HEK293 (cell line): ENCODE results near the gene KIAA0825.

Experiments used
- CTCF ChIA-PET: fragments of 350-600 bp; formaldehyde crosslinking; extraction: SDS; loops from one replicate; lab custom pipeline; 2021; ENCODE audit warnings: antibody characterized with exemption; lab: Yijun Ruan, JAX
- POLR2A ChIA-PET: fragments of 300-600 bp; formaldehyde crosslinking; extraction: SDS; loops from one replicate; lab custom pipeline; 2020; ENCODE audit warnings: antibody characterized with exemption, inconsistent platforms; lab: Yijun Ruan, JAX
- H3K27ac ChIP-seq: fragments of 200-500 bp; sonication (Bioruptor generic); 2 replicates; pipeline ENCODE4 v1.5.1; 2014; ENCODE audit warnings: low read depth, low read length, control low read depth, inconsistent platforms; ENCODE audit errors: extremely low read depth
- H3K36me3 ChIP-seq, 2 experiments: fragments of 200-500 bp in 1 of 2; sonication (Bioruptor generic) in 1 of 2; 1 replicate in 1 of 2; 2 replicates in 1 of 2; pipeline ENCODE4 v1.5.1; 2014 to 2017; ENCODE audit warnings: inconsistent platforms in 2 of 2, low read length in 2 of 2; ENCODE audit not compliant: control insufficient read depth in 2 of 2, insufficient read depth in 1 of 2
- H3K4me1 ChIP-seq: fragments of 200-500 bp; sonication (Bioruptor generic); 2 replicates; pipeline ENCODE4 v1.5.1; 2014; ENCODE audit warnings: mild to moderate bottlenecking, low read length, inconsistent platforms; ENCODE audit not compliant: control insufficient read depth, insufficient read depth
- H3K4me3 ChIP-seq: 2 replicates; pipeline ENCODE4 v1.5.1; 2011; ENCODE audit warnings: low read depth, mild to moderate bottlenecking, control low read depth, low read length, moderate library complexity
- H3K9me3 ChIP-seq: fragments of 200-500 bp; sonication (Bioruptor generic); 2 replicates; pipeline ENCODE4 v1.5.1; 2014; ENCODE audit warnings: low read depth, low read length, inconsistent platforms; ENCODE audit not compliant: control insufficient read depth, insufficient read depth
- BCL11A ChIP-seq: fragments of 450-650 bp; formaldehyde crosslinking; IDR thresholded peaks from 2 replicates; pipeline ENCODE4 v1.5.1; 2016; ENCODE audit warnings: low read depth, missing biosample characterization, missing genetic modification characterization
- HOXD13 ChIP-seq: sonication (generic); formaldehyde crosslinking; IDR thresholded peaks from 2 replicates; pipeline ENCODE4 v1.8.0; 2022; ENCODE audit warnings: missing genetic modification reagents, borderline replicate concordance
- REPIN1 ChIP-seq: fragments of 450-650 bp; formaldehyde crosslinking; IDR thresholded peaks from 2 replicates; pipeline ENCODE4 v1.5.1; 2017; ENCODE audit warnings: missing biosample characterization, missing genetic modification characterization, low read depth
- ZEB2 ChIP-seq: fragments of 450-650 bp; formaldehyde crosslinking; IDR thresholded peaks from 2 replicates; pipeline ENCODE4 v1.5.1; 2016; ENCODE audit warnings: missing biosample characterization, missing genetic modification characterization
- ZFP3 ChIP-seq: fragments of 450-650 bp; formaldehyde crosslinking; IDR thresholded peaks from 2 replicates; pipeline ENCODE4 v1.5.1; 2016; ENCODE audit warnings: low read depth, missing biosample characterization, missing genetic modification characterization
- ZFP69B ChIP-seq: fragments of 450-650 bp; formaldehyde crosslinking; IDR thresholded peaks from 2 replicates; pipeline ENCODE4 v1.5.1; 2016; ENCODE audit warnings: missing biosample characterization, missing genetic modification characterization
- ZNF10 ChIP-seq: fragments of 450-650 bp; formaldehyde crosslinking; IDR thresholded peaks from 2 replicates; pipeline ENCODE4 v1.5.1; 2017; ENCODE audit warnings: missing biosample characterization, missing genetic modification characterization
- ZNF121 ChIP-seq: fragments of 450-650 bp; formaldehyde crosslinking; IDR thresholded peaks from 2 replicates; pipeline ENCODE4 v1.5.1; 2016; ENCODE audit warnings: missing biosample characterization, missing genetic modification characterization
- ZNF202 ChIP-seq: fragments of 450-650 bp; formaldehyde crosslinking; IDR thresholded peaks from 2 replicates; pipeline ENCODE4 v1.5.1; 2016; ENCODE audit warnings: missing biosample characterization, missing genetic modification characterization, borderline replicate concordance
- ZNF214 ChIP-seq: fragments of 450-650 bp; formaldehyde crosslinking; IDR thresholded peaks from 2 replicates; pipeline ENCODE4 v1.5.1; 2017; ENCODE audit warnings: missing biosample characterization, mild to moderate bottlenecking, missing genetic modification characterization, borderline replicate concordance
- ZNF23 ChIP-seq: fragments of 450-650 bp; formaldehyde crosslinking; IDR thresholded peaks from 2 replicates; pipeline ENCODE4 v1.5.1; 2016; ENCODE audit warnings: missing biosample characterization, missing genetic modification characterization, borderline replicate concordance
- ZNF394 ChIP-seq: fragments of 450-650 bp; formaldehyde crosslinking; IDR thresholded peaks from 2 replicates; pipeline ENCODE4 v1.5.1; 2016; ENCODE audit warnings: missing biosample characterization, missing genetic modification characterization, mild to moderate bottlenecking, moderate library complexity, borderline replicate concordance
- ZNF404 ChIP-seq: fragments of 450-650 bp; formaldehyde crosslinking; IDR thresholded peaks from 2 replicates; pipeline ENCODE4 v1.5.1; 2017; ENCODE audit warnings: missing biosample characterization, missing genetic modification characterization
- ZNF426 ChIP-seq: fragments of 450-650 bp; formaldehyde crosslinking; IDR thresholded peaks from 2 replicates; pipeline ENCODE4 v1.5.1; 2017; ENCODE audit warnings: missing biosample characterization, missing genetic modification characterization, mild to moderate bottlenecking, inconsistent platforms, moderate library complexity
- ZNF473 ChIP-seq: fragments of 450-650 bp; formaldehyde crosslinking; IDR thresholded peaks from 2 replicates; pipeline ENCODE4 v1.5.1; 2017; ENCODE audit warnings: missing biosample characterization, missing genetic modification characterization
- ZNF529 ChIP-seq: fragments of 450-650 bp; formaldehyde crosslinking; IDR thresholded peaks from 2 replicates; pipeline ENCODE4 v1.5.1; 2017; ENCODE audit warnings: missing genetic modification characterization, missing biosample characterization; ENCODE audit not compliant: insufficient replicate concordance
- ZNF544 ChIP-seq: fragments of 450-650 bp; formaldehyde crosslinking; IDR thresholded peaks from 2 replicates; pipeline ENCODE4 v1.5.0; 2017; ENCODE audit warnings: missing biosample characterization, missing genetic modification characterization
- ZNF629 ChIP-seq: fragments of 450-650 bp; formaldehyde crosslinking; IDR thresholded peaks from 2 replicates; pipeline ENCODE4 v1.5.1; 2017; ENCODE audit warnings: missing biosample characterization, missing genetic modification characterization
- ZNF747 ChIP-seq: fragments of 450-650 bp; formaldehyde crosslinking; IDR thresholded peaks from 2 replicates; pipeline ENCODE4 v1.5.1; 2016; ENCODE audit warnings: missing biosample characterization, missing genetic modification characterization
- ZNF76 ChIP-seq: fragments of 450-650 bp; formaldehyde crosslinking; IDR thresholded peaks from 2 replicates; pipeline ENCODE4; 2016; ENCODE audit warnings: low read depth, missing biosample characterization, missing genetic modification characterization, borderline replicate concordance
- ZNF843 ChIP-seq: fragments of 450-650 bp; formaldehyde crosslinking; IDR thresholded peaks from 2 replicates; pipeline ENCODE4 v1.5.1; 2016; ENCODE audit warnings: missing biosample characterization, missing genetic modification characterization
- ZSCAN16 ChIP-seq: fragments of 450-650 bp; formaldehyde crosslinking; IDR thresholded peaks from 2 replicates; pipeline ENCODE4 v1.5.1; 2016; ENCODE audit warnings: missing biosample characterization, missing genetic modification characterization
- ZXDB ChIP-seq: fragments of 450-650 bp; formaldehyde crosslinking; IDR thresholded peaks from 2 replicates; pipeline ENCODE4 v1.5.1; 2016; ENCODE audit warnings: missing biosample characterization, missing genetic modification characterization
- TF ChIP-seq, protein P1 (sequence below): fragments of 450-650 bp; formaldehyde crosslinking; IDR thresholded peaks from 2 replicates; pipeline ENCODE4 v1.5.1; 2017; ENCODE audit warnings: missing biosample characterization, missing genetic modification characterization
- TF ChIP-seq, protein P2 (sequence below): fragments of 450-650 bp; formaldehyde crosslinking; conservative IDR thresholded peaks from 2 replicates; pipeline ENCODE4 v1.5.1; 2016; ENCODE audit warnings: low read depth, missing biosample characterization, missing genetic modification characterization
- TF ChIP-seq, protein P3 (sequence below): fragments of 450-650 bp; formaldehyde crosslinking; IDR thresholded peaks from 2 replicates; pipeline ENCODE4 v1.5.1; 2016; ENCODE audit warnings: missing biosample characterization, missing genetic modification characterization
- TF ChIP-seq, protein P4 (sequence below): fragments of 450-650 bp; IDR thresholded peaks from 2 replicates; pipeline ENCODE4 v1.5.1; 2018; ENCODE audit warnings: missing biosample characterization, mild to moderate bottlenecking, missing genetic modification characterization
- TF ChIP-seq, protein P5 (sequence below): fragments of 450-650 bp; formaldehyde crosslinking; IDR thresholded peaks from 2 replicates; pipeline ENCODE4 v1.5.1; 2016; ENCODE audit warnings: missing biosample characterization, missing genetic modification characterization

Gene KIAA0825

DNA sequence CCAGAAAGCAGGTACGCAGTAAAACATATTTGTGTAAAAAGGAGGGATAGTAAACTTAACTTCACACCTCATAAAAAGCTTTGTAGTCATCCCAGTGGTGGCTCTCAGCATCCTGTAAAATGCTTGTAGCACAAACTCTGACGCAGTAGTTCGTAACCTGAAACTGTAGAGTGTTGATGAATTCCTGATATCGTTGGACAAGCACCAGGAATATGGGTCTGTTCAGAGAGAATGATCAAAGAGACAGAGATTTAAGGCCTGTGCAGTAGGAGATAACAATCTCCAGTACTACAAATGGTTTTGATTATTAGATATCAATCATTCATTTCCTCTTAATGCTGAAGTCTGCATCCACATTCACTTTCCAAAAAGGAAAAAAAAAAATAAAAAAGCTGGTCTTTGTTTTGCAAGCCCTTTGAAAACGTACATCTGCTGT is 148.5 kb downstream of the KIAA0825 start:
- ChIA-PET CTCF (interaction anchor here (0.8 kb wide), 1 partner anchor 26 kb away, joined by 3 read pairs; no protein-coding TSS in a partner anchor), POLR2A (no interaction called here)
- Histone ChIP-seq H3K4me1 (peaks cover 14% of the 10 kb centered on the region), H3K27ac (no peak overlapping the region), H3K36me3 (no peaks in the 10 kb centered on the region), H3K4me3 (no peak overlapping the region), H3K9me3 (no peaks in the 10 kb centered on the region)
- TF ChIP-seq, protein P1, sequence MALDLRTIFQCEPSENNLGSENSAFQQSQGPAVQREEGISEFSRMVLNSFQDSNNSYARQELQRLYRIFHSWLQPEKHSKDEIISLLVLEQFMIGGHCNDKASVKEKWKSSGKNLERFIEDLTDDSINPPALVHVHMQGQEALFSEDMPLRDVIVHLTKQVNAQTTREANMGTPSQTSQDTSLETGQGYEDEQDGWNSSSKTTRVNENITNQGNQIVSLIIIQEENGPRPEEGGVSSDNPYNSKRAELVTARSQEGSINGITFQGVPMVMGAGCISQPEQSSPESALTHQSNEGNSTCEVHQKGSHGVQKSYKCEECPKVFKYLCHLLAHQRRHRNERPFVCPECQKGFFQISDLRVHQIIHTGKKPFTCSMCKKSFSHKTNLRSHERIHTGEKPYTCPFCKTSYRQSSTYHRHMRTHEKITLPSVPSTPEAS (tag by site-specific recombination) = peak; percentile 64
- no peak for TF ChIP-seq ZNF426 (tag by site-specific recombination)
- no peak for TF ChIP-seq ZFP3 (tag by site-specific recombination)
- TF ChIP-seq ZNF121 (tag by site-specific recombination) = peak; percentile 84
- TF ChIP-seq ZNF394 (tag by site-specific recombination) = peak; percentile 81
- TF ChIP-seq, protein P2, sequence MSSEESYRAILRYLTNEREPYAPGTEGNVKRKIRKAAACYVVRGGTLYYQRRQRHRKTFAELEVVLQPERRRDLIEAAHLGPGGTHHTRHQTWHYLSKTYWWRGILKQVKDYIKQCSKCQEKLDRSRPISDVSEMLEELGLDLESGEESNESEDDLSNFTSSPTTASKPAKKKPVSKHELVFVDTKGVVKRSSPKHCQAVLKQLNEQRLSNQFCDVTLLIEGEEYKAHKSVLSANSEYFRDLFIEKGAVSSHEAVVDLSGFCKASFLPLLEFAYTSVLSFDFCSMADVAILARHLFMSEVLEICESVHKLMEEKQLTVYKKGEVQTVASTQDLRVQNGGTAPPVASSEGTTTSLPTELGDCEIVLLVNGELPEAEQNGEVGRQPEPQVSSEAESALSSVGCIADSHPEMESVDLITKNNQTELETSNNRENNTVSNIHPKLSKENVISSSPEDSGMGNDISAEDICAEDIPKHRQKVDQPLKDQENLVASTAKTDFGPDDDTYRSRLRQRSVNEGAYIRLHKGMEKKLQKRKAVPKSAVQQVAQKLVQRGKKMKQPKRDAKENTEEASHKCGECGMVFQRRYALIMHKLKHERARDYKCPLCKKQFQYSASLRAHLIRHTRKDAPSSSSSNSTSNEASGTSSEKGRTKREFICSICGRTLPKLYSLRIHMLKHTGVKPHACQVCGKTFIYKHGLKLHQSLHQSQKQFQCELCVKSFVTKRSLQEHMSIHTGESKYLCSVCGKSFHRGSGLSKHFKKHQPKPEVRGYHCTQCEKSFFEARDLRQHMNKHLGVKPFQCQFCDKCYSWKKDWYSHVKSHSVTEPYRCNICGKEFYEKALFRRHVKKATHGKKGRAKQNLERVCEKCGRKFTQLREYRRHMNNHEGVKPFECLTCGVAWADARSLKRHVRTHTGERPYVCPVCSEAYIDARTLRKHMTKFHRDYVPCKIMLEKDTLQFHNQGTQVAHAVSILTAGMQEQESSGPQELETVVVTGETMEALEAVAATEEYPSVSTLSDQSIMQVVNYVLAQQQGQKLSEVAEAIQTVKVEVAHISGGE (tag by site-specific recombination) = no peak
- TF ChIP-seq, protein P3, sequence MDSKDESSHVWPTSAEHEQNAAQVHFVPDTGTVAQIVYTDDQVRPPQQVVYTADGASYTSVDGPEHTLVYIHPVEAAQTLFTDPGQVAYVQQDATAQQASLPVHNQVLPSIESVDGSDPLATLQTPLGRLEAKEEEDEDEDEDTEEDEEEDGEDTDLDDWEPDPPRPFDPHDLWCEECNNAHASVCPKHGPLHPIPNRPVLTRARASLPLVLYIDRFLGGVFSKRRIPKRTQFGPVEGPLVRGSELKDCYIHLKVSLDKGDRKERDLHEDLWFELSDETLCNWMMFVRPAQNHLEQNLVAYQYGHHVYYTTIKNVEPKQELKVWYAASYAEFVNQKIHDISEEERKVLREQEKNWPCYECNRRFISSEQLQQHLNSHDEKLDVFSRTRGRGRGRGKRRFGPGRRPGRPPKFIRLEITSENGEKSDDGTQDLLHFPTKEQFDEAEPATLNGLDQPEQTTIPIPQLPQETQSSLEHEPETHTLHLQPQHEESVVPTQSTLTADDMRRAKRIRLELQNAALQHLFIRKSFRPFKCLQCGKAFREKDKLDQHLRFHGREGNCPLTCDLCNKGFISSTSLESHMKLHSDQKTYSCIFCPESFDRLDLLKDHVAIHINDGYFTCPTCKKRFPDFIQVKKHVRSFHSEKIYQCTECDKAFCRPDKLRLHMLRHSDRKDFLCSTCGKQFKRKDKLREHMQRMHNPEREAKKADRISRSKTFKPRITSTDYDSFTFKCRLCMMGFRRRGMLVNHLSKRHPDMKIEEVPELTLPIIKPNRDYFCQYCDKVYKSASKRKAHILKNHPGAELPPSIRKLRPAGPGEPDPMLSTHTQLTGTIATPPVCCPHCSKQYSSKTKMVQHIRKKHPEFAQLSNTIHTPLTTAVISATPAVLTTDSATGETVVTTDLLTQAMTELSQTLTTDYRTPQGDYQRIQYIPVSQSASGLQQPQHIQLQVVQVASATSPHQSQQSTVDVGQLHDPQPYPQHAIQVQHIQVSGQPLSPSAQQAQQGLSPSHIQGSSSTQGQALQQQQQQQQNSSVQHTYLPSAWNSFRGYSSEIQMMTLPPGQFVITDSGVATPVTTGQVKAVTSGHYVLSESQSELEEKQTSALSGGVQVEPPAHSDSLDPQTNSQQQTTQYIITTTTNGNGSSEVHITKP (tag by site-specific recombination) = peak; percentile 37; the same call in 1 of the 2 replicates
- peak; percentile 97 for TF ChIP-seq ZXDB (tag by site-specific recombination)
- TF ChIP-seq ZNF10 = peak; percentile 89
- TF ChIP-seq ZSCAN16 (tag by site-specific recombination) = peak; percentile 96
- no peak for TF ChIP-seq REPIN1 (tag by site-specific recombination)
- TF ChIP-seq ZNF202 (tag by site-specific recombination) = no peak
- peak; percentile 90 for TF ChIP-seq HOXD13 (CRISPR knock-in tag)
- TF ChIP-seq ZNF629 (tag by site-specific recombination) = peak; percentile 99
- TF ChIP-seq, protein P4, sequence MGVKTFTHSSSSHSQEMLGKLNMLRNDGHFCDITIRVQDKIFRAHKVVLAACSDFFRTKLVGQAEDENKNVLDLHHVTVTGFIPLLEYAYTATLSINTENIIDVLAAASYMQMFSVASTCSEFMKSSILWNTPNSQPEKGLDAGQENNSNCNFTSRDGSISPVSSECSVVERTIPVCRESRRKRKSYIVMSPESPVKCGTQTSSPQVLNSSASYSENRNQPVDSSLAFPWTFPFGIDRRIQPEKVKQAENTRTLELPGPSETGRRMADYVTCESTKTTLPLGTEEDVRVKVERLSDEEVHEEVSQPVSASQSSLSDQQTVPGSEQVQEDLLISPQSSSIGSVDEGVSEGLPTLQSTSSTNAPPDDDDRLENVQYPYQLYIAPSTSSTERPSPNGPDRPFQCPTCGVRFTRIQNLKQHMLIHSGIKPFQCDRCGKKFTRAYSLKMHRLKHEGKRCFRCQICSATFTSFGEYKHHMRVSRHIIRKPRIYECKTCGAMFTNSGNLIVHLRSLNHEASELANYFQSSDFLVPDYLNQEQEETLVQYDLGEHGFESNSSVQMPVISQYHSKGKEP (tag by site-specific recombination) = peak; percentile 94
- no peak for TF ChIP-seq ZNF544
- TF ChIP-seq ZNF76 (tag by site-specific recombination) = peak; percentile 77
- TF ChIP-seq ZNF404 (tag by site-specific recombination) = no peak
- TF ChIP-seq ZNF529 (tag by site-specific recombination) = peak; percentile 57
- peak; percentile 95 for TF ChIP-seq BCL11A (tag by site-specific recombination)
- TF ChIP-seq, protein P5, sequence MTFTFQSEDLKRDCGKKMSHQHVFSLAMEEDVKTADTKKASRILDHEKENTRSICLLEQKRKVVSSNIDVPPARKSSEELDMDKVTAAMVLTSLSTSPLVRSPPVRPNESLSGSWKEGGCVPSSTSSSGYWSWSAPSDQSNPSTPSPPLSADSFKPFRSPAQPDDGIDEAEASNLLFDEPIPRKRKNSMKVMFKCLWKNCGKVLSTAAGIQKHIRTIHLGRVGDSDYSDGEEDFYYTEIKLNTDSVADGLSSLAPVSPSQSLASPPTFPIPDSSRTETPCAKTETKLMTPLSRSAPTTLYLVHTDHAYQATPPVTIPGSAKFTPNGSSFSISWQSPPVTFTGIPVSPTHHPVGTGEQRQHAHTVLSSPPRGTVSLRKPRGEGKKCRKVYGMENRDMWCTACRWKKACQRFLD = no peak
- TF ChIP-seq ZNF23 (tag by site-specific recombination) = no peak
- TF ChIP-seq ZFP69B (tag by site-specific recombination) = peak; percentile 76; the same call in 1 of the 2 replicates
- no peak for TF ChIP-seq ZNF747 (tag by site-specific recombination)
- TF ChIP-seq ZEB2 (tag by site-specific recombination) = peak; percentile 97
- no peak; the same call in 1 of the 2 replicates for TF ChIP-seq ZNF214 (tag by site-specific recombination)
- no peak for TF ChIP-seq ZNF473 (tag by site-specific recombination)
- TF ChIP-seq ZNF843 (tag by site-specific recombination) = peak; percentile 100
